RPMI8226 (cell line): ENCODE results near the gene KIAA1217.

Source experiments
- DNase-seq: peaks from one replicate; pipeline ENCODE4 v3.0.0-alpha.2; 2015

Gene KIAA1217, protein sequence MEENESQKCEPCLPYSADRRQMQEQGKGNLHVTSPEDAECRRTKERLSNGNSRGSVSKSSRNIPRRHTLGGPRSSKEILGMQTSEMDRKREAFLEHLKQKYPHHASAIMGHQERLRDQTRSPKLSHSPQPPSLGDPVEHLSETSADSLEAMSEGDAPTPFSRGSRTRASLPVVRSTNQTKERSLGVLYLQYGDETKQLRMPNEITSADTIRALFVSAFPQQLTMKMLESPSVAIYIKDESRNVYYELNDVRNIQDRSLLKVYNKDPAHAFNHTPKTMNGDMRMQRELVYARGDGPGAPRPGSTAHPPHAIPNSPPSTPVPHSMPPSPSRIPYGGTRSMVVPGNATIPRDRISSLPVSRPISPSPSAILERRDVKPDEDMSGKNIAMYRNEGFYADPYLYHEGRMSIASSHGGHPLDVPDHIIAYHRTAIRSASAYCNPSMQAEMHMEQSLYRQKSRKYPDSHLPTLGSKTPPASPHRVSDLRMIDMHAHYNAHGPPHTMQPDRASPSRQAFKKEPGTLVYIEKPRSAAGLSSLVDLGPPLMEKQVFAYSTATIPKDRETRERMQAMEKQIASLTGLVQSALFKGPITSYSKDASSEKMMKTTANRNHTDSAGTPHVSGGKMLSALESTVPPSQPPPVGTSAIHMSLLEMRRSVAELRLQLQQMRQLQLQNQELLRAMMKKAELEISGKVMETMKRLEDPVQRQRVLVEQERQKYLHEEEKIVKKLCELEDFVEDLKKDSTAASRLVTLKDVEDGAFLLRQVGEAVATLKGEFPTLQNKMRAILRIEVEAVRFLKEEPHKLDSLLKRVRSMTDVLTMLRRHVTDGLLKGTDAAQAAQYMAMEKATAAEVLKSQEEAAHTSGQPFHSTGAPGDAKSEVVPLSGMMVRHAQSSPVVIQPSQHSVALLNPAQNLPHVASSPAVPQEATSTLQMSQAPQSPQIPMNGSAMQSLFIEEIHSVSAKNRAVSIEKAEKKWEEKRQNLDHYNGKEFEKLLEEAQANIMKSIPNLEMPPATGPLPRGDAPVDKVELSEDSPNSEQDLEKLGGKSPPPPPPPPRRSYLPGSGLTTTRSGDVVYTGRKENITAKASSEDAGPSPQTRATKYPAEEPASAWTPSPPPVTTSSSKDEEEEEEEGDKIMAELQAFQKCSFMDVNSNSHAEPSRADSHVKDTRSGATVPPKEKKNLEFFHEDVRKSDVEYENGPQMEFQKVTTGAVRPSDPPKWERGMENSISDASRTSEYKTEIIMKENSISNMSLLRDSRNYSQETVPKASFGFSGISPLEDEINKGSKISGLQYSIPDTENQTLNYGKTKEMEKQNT (N-terminal part only)

DNA sequence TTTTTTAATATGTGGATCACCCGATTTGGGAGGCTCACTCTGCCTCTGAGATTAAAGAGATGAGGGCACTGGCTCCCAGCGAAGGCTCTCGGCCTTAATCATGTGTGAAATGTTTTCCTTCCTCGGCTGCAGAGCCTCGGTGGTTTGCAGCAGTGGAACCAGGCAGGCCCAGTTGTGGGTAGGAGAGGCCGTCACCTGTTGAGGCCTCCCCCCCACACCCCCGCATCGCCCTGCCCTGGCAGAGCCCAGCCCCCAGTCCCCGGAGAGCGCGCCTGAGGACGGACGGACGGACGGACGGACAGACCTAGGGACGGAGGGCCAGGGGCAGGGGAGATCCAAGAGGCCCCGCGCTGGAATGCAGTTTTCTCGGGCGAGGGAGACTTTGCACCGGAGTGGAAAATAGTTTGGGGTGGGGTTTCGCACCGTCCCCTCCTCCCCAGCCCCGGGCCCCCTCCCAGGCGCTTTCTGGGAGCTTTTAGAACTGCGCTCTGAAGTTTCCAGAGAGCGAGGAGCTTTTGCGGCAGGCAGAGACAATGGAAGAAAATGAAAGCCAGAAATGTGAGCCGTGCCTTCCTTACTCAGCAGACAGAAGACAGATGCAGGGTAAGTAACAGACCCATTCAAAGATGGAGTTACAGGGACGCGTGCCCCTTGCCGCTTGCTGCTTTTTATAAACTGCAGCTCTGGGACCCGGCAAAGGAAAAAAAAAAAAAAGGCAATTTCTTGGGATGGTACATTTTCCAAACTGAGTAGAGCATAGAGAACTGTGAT, at the start of gene KIAA1217:
KIAA1217 (plus strand) TSS at position 478 of the 771 bp plus-strand sequence; CDS start at position 534, 56 bp downstream.
- DNase-seq: peak; percentile 7

- no peak for DNase-seq
Measured at GRCh38 chr10:24162206-24162985, 46.5 kb upstream of the KIAA1217 start.

DNA sequence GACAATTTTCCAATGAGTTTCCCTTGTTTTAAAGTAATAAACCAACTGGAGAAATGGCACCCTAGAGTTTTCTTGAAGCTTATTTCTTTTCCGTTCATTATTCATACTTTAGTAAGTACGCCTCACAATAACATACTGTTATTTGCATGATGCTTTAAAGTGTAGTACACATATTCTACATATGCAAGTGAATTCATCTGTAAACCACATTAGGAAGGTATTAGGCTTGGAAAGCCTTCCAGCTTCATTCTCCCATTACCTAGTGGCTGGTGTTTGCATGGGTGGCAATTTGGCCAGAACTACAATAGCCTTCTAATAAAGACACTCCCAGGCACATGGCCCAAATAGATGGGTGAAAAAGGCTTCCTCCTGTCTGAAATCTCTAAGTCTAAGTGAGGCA, 45.5 kb upstream of the KIAA1217 start:
- DNase-seq: no peak

- no peak for DNase-seq
Measured at GRCh38 chr10:24168258-24169170, 40.4 kb upstream of the KIAA1217 start.

DNA sequence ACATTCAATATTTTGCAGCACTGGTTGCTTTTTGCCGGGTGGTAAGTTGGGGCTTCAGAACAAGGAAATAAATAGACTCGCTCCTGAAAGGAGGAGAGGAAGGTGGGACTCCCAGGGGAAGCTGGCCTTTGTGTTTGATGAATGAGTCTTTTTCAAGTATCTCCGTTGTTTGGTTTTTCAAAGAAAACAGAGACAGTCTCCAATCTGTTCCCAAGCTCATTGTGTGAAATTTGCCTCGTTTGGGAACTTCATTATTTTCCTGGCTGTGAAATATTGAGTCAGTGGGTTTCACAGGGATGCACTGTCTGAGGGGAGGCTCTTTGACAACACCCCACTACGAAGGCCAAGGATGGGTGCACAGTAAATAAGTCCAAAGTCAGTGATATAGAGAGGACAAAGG, 38.7 kb upstream of the KIAA1217 start:
- no peak for DNase-seq

DNA sequence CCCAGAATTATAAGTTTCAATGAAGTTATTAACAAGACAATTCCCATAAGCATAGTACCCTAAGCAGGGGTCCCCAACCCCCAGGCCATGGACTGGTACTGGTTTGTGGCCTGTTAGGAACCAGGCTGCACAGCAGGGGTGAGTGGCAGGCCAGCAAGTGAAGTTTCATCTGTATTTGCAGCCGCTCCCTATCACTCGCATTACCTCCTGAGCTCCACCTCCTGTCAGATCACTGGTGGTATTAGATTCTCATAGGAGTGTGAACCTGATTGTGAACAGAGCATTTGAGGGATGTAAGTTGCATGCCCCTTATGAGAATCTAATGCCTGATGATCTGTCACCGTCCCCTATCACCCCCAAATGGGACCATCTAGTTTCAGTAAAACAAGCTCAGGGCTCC, 36.0 kb upstream of the KIAA1217 start:
- no peak for DNase-seq

DNA sequence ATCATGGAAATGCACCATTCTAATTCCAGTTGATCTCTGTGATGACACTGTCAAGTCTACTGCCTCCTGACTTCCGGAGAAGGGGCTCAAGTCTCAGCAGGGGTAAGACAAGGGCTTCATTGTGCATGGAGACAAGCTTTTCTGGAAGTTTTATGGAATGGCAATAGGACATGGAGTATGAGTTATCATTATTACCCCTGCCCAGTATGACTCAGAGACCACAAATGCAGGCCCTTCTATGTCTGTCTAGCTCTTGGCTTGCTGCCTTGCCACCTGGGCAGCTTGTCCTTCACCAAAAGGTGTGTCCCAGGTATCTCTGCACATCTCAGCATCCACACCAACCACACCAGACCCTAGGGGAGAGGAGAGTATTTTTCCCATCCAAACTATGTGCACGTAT, 34.9 kb upstream of the KIAA1217 start:
- no peak for DNase-seq

DNA sequence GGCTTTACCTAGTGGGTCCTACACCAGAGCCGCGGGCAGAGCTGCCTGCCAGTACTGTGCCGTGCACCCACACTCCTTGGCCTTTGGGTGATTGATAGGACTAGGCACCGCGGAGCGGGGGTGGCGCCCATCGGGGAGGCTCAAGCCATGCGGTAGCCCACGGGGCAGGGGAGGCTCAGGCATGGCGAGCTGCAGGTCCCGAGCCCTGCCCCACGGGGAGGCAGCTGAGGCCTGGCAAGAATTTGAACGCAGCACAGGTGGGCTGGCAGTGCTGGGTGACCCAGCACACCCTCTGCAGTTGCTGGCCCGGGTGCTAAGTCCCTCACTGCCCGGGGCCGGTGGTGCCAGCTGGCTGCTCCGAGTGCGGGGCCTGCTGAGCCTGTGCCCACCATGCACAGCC, 32.3 kb upstream of the KIAA1217 start:
- no peak for DNase-seq

DNA sequence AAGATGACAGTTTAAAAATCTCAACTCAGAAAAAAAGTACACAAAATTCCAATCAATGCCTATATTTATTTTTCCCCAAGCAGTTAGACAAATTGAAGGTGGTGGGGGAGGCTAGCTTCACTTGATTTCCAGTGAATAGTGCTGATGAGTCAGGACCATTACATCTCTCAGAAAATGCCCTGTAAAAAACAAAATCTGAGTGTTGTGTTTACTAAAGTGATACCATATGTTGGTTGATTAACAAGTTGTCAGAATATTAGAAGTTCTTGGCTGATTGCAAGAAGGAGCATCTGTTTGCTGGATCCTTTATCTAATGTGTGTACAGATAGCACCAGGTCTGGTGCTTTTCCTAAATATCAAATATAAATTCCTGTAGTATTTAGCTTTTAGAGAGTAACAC, 31.3 kb upstream of the KIAA1217 start:
- no peak for DNase-seq

DNA sequence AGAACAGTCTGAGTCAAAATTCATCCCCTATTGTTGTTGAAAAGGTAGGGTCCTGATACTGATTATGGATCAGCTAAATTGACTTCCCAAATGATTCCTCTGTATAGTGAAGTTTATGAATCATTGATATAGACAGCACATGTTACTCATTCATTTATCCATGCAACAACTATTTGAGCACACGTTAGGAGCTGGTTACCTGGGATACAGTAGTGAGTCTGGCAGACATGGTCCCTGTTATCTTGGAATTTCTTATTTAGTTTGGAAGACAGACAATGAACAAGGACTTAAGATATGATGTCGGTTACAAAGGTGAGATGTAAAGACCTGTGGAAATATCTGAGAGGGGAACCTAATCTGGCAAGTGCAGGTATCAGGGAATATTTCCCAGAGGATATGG, 28.0 kb upstream of the KIAA1217 start:
- no peak for DNase-seq

DNA sequence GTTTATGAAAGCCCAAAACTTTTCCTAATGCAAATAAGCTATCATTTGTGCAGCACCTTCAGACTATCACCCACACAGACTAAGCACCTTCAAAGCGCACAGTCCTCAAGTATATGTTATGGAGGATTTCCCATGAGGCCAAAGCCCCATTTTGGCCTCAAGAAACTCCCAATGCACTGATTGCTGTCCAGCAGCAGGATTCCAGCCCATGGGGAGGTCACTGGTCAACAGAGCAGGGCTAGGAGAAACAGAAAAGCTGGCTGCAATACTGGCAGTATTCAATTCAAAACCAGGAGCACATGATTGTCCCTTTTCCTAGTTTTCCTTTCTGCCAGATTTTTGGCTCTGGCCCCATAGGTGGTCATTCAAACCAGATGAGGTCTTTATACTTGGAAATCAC, 24.5 kb upstream of the KIAA1217 start:
- DNase-seq: no peak

DNA sequence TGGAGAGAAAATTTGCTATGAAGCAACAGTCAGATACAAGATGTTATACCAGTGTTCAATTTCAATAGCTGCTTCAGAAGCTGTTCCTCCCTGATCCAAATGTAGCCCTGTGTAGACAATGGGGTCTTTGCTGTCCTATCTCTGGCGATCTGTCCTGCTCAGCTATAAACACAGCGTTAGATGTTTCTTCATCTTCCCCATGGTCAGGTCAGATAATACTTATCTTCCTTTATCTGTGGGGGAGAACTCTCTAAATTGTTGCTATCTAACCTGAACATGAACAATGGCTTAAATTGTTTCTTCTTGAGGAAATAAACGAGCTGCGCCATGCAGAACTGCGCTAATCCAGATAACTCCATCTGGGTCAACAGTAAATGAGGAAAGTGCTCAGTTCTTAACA, 15.6 kb upstream of the KIAA1217 start:
- DNase-seq: no peak

DNA sequence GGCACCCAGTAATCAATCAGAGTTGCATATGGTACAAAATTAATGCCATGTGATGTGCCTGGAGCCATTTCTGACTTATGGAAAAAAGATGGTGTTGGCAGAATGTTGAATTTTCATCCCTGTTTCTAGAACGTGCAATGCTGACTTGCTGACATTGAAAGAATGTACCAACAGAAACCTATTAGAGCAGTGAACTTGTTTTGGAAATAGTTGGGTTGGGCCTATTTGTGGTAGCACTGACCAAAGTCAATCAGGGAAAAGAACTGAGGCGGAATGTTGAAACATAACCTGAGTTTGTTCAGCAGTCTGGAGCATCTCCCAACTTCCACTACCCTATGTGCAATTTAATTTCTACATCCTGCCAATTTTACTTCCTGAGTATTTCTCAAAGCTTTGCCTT, 11.7 kb upstream of the KIAA1217 start:
- no peak for DNase-seq

DNA sequence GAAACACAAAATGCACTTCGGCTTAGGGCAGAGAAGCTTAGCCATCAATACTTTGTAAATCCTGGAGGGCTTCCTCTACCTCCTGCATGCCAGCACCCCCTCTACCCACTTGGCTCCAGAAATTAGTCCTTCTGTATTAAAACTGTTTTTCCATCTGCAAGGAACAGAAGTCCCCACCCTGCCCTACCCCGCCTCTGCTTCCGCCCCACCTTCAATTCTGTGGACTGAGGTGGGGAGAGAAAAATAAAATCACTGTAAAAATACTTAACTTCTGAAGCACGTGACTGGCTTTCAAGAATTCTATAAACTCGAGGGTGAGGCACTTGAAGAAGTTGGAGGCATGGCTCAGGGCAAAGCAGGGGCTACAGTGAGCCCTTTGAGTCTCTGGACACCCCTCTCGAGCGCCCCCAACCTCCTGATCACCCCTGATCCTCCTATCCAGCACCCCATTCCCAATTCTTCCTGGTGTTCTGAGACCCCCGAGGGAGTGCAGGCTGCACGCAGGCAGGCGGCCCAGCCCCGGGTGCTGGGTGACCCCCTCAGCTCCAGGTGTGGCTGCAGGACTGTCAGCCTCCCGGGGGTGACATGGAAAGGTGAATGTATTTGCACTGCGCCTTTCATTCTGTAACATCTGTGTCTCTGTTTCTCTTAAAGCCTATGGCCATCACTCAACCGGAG, 7.3 kb upstream of the KIAA1217 start:
- no peak for DNase-seq

- no peak for DNase-seq
Measured at GRCh38 chr10:24202181-24202570, 6.8 kb upstream of the KIAA1217 start.

DNA sequence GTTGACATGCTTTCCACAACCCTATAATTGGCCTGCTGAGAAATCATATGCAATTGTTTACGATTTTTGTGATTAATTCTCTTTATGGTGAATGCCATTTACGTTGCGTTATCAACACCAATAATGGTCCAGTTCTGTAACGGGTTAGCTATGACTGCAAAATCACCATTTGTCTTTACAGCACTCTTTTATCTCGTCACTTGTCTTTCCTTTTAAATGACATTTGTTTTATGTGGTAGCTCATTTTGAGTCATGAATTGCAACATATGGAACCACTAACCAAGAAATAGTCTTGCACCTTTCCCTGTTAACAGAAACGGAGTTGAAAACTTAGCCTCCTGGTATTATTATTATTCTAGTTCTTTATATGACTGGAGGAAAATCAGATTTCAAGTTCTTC, 3.1 kb upstream of the KIAA1217 start:
- DNase-seq: no peak

DNA sequence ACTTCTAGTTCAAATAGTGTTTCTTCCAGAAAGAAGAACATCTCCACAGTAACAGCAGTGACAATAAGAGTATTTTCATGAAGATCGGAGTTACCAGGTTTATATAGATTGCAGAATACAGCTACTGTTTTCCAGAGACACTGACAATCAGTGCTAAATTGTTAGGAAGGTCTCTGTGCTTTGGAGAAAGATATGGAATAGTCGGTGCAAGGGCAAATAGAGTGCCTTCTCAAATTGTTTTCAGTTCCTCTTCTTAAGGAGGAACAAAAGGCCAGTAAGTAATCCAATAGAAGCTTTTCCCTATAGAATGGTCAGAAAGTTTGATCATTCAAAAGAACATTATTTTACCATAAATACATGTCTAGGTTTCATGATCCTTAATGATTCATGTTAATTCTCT, 2.6 kb upstream of the KIAA1217 start:
- no peak for DNase-seq

DNA sequence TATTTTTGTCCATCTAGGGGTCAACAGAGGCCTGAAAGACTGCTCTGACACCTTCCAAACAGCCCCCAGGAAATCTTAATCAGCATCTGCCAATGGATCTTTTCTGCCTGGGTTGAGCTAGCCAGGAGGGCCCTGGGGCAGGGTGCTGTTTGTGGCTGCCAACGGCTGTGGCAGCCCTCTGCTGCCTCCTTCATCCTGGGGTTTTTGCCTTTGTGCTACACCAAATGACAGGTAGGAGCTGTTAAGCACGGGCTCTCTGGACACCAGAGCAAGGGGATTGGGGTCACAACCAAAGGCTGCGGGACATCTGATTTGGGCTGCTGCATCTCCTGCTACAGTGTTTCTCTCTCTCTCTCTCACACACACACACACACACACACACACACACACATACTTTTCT, 2.0 kb upstream of the KIAA1217 start:
- no peak for DNase-seq

- DNase-seq: no peak
Measured at GRCh38 chr10:24207341-24207740, 1.6 kb upstream of the KIAA1217 start.
